ENCODE measurements around the gene LRPAP1. TPM values are rescaled to one million over a fixed set of nuclear protein-coding genes. Genes with fewer than 3 reads are reported as not detected.

LRPAP1 gene
- total and polyA plus RNA-seq, 2 donors (not counting 3 experiments of a cell fraction or from before 2014, with no cell fraction given), result 90.1 to 170 TPM

DNA sequence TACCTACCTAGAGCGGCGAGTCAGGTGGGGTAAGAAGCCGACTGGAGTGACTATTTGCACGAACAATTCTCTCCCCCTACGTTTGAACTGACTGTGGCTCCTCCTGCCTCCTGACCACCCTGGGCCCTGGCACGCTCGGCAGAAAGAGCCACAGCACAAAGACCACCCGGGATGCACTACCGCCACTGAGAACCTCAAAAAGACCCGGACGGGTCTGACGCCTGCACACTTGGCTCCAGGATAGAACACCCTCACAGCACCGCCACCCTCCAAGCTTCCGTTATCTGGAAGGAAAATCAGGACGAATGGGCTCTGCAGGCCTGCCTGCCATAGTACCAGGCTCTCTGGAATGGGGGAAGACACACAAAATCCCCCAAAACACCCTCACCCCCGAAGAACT lies 2.2 kb downstream of the LRPAP1 start:
- FAIRE-seq, result no peak
- Histone ChIP-seq H3K4me2 (ENCODE audit: insufficient read depth, low read length) (no peak overlapping the region), H3K9me1 (replicated peaks; ENCODE audit: control insufficient read depth, extremely low read depth, insufficient read depth, low read length) (no peaks in the 10 kb centered on the region), H3K4me3 (replicated peaks in 1 of 3; ENCODE audit: insufficient read depth in 1 of 3, low read depth in 1 of 3, low read length in 3 of 3) (no peak overlapping the region), H3K9ac (replicated peaks; ENCODE audit: extremely low read depth, insufficient read depth, low read length) (no peak overlapping the region), H4K20me1 (replicated peaks; ENCODE audit: control insufficient read depth, extremely low read depth, insufficient read depth, low read length) (peaks cover 2% of the 10 kb centered on the region), H3K9me3 (replicated peaks; ENCODE audit: control insufficient read depth, insufficient read depth, low read length) (no peaks in the 10 kb centered on the region), H3K4me1 (ENCODE audit: control insufficient read depth, extremely low read depth, insufficient read depth, low read length) (peaks cover 11% of the 10 kb centered on the region), H3K27ac (ENCODE audit: insufficient read depth, low read depth, low read length) (no peak overlapping the region), H3K27me3 (ENCODE audit: control insufficient read depth in 2 of 2, insufficient read depth in 2 of 2, low read length in 2 of 2) (peaks cover 0 to 4% of the 10 kb centered on the region in 2 experiments), H3K36me3 (ENCODE audit: control insufficient read depth in 2 of 2, extremely low read depth in 1 of 2, insufficient read depth in 2 of 2, low read length in 2 of 2) (peaks cover 0 to 11% of the 10 kb centered on the region in 2 experiments), H3K79me2 (ENCODE audit: control insufficient read depth, insufficient read depth, low read length) (peaks cover 46% of the 10 kb centered on the region), H2AFZ (ENCODE audit: low read depth, low read length) (no peak overlapping the region)
- no peak for DNase-seq (ENCODE audit: low read depth, low spot score)
- intact Hi-C loops (cut with micrococcal nuclease), result loop anchor here (5.0 kb wide), 1 partner anchor 332 kb away; no protein-coding TSS in a partner anchor
- no TSS peak for BruUV-seq (replicated peaks)
- ChIA-PET CTCF (no interaction called here), POLR2A (no interaction called here)
- TF ChIP-seq, protein P1, sequence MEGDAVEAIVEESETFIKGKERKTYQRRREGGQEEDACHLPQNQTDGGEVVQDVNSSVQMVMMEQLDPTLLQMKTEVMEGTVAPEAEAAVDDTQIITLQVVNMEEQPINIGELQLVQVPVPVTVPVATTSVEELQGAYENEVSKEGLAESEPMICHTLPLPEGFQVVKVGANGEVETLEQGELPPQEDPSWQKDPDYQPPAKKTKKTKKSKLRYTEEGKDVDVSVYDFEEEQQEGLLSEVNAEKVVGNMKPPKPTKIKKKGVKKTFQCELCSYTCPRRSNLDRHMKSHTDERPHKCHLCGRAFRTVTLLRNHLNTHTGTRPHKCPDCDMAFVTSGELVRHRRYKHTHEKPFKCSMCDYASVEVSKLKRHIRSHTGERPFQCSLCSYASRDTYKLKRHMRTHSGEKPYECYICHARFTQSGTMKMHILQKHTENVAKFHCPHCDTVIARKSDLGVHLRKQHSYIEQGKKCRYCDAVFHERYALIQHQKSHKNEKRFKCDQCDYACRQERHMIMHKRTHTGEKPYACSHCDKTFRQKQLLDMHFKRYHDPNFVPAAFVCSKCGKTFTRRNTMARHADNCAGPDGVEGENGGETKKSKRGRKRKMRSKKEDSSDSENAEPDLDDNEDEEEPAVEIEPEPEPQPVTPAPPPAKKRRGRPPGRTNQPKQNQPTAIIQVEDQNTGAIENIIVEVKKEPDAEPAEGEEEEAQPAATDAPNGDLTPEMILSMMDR (IDR thresholded peaks at IDR 0.05; ENCODE audit: extremely low read depth in 1 of 2, insufficient read depth in 1 of 2, low read depth in 1 of 2, low read length in 2 of 2), result no peak
- no peak for TF ChIP-seq GATA2 (IDR thresholded peaks at IDR 0.05; ENCODE audit: insufficient read depth, insufficient read length, low read depth, low read length)
- TF ChIP-seq JUN (IDR thresholded peaks at IDR 0.05; ENCODE audit: borderline replicate concordance, insufficient read depth, insufficient read length, low read depth), result no peak
- TF ChIP-seq MYC (IDR thresholded peaks at IDR 0.05; ENCODE audit: low read depth, low read length), result no peak
- TF ChIP-seq, protein P2, sequence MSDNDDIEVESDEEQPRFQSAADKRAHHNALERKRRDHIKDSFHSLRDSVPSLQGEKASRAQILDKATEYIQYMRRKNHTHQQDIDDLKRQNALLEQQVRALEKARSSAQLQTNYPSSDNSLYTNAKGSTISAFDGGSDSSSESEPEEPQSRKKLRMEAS (IDR thresholded peaks at IDR 0.05; ENCODE audit: insufficient read depth, insufficient read length), result no peak
- TF ChIP-seq EZH2 (IDR thresholded peaks at IDR 0.05; ENCODE audit: borderline replicate concordance, low read depth, low read length, severe bottlenecking), result no peak
- TF ChIP-seq FOS (IDR thresholded peaks at IDR 0.05; ENCODE audit: borderline replicate concordance, insufficient read depth, low read length), result no peak
- no peak for TF ChIP-seq POLR2A (IDR thresholded peaks at IDR 0.05; ENCODE audit: low read depth, low read length)
- TF ChIP-seq POLR2AphosphoS5 (IDR thresholded peaks at IDR 0.05; ENCODE audit: insufficient read depth, low read depth, low read length), result no peak
- dilution Hi-C loops (cut with MboI; ENCODE audit: extremely low pct_ligation_motif_present, low sequenced_read_pairs), result no loop called here
